ENCODE measurements around the gene HSPG2. TPM values are rescaled to one million over a fixed set of nuclear protein-coding genes. Genes with fewer than 3 reads are reported as not detected.

Gene HSPG2
- total and polyA plus RNA-seq, 2 of the 13 experiments (the other 11 are each of a cell fraction or from before 2014, with no cell fraction given): 9.1 to 13.1 TPM

DNA sequence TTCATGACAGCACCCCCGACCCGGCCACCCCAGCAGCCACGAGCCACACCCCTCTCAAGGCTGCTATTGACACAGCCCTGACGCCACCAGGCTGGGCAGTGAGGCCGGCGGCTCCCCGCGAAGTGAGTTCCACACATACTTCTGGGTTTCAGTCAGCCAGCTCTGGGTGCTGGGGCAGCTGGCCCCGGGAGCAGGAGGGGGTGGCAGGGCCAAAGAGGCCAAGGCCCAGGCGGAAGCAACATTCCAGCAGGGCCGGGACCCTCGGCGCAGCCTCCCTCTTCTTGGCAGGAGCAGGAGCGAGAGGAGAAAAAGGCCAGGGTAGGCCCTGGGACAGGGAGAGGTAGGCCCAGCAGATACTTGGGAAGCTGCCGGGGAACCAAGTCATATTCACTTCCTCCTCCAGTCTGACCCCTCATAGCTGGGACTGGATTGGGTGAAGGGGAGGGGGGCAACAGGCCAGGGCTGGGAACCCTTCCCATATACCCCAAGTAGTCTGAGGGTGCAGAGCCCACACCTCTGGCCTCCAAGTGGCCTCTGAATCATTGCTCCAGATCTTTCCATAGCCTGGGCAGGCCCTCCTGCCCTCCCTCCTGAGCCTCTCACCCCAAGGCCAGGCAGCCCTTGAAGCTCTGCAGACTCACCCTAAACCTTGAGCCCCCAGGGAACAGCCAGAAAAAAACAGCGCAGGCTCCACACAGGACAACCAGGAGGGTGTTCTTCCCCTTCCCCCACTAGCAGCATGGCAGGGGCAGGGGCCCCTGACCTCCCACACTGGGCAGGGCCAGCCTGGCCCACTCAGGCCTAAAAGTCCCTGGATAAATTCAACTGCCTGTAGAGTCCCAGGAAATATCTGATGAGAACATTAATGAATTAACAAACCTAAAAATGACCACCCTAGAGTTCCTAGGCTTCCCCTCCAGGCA lies 5.7 kb downstream of the HSPG2 start (continued):
- TF ChIP-seq, protein P1, sequence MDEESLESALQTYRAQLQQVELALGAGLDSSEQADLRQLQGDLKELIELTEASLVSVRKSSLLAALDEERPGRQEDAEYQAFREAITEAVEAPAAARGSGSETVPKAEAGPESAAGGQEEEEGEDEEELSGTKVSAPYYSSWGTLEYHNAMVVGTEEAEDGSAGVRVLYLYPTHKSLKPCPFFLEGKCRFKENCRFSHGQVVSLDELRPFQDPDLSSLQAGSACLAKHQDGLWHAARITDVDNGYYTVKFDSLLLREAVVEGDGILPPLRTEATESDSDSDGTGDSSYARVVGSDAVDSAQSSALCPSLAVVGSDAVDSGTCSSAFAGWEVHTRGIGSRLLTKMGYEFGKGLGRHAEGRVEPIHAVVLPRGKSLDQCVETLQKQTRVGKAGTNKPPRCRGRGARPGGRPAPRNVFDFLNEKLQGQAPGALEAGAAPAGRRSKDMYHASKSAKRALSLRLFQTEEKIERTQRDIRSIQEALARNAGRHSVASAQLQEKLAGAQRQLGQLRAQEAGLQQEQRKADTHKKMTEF (CRISPR knock-in tag; IDR thresholded peaks at IDR 0.05): peak; percentile 32; the same call in 1 of the 2 replicates
- TF ChIP-seq POLR2A (IDR thresholded peaks at IDR 0.05; ENCODE audit: insufficient read depth in 1 of 2, low read depth in 2 of 2, low read length in 2 of 2) (peak in 1 of 2 experiments; percentile 24; a peak in 1 of 4 replicates), SMAD9 (CRISPR knock-in tag; IDR thresholded peaks at IDR 0.05) (no peak), SYNCRIP (IDR thresholded peaks at IDR 0.05; ENCODE audit: insufficient read depth, low read depth, low read length) (no peak), ZNF7 (CRISPR knock-in tag; IDR thresholded peaks at IDR 0.05) (no peak), ETV5 (CRISPR knock-in tag; IDR thresholded peaks at IDR 0.05; ENCODE audit: borderline replicate concordance) (peak; percentile 89), FOXM1 (CRISPR knock-in tag; IDR thresholded peaks at IDR 0.05) (no peak), SIX4 (CRISPR knock-in tag; IDR thresholded peaks at IDR 0.05) (no peak), SUZ12 (IDR thresholded peaks at IDR 0.05; ENCODE audit: low read depth, low read length) (no peak), IRF9 (CRISPR knock-in tag; IDR thresholded peaks at IDR 0.05; ENCODE audit: borderline replicate concordance) (no peak), MXI1 (IDR thresholded peaks at IDR 0.05; ENCODE audit: borderline replicate concordance, low read depth, low read length) (peak; percentile 15; the same call in 1 of the 3 replicates), CC2D1A (CRISPR knock-in tag; IDR thresholded peaks at IDR 0.05) (no peak), SMARCE1 (IDR thresholded peaks at IDR 0.05; ENCODE audit: borderline replicate concordance) (no peak), ZNF282 (IDR thresholded peaks at IDR 0.05; ENCODE audit: partially characterized antibody) (no peak), ZNF333 (CRISPR knock-in tag; IDR thresholded peaks at IDR 0.05; ENCODE audit: borderline replicate concordance) (no peak), SALL1 (CRISPR knock-in tag; IDR thresholded peaks at IDR 0.05) (peak; percentile 79), MEIS1 (CRISPR knock-in tag; IDR thresholded peaks at IDR 0.05; ENCODE audit: borderline replicate concordance) (no peak), TEAD3 (CRISPR knock-in tag; optimal IDR thresholded peaks at IDR 0.05; ENCODE audit: borderline replicate concordance) (peak; percentile 98), BHLHE40 (IDR thresholded peaks at IDR 0.05; ENCODE audit: low read length) (peak; percentile 5; the same call in 1 of the 2 replicates), CENPX (CRISPR knock-in tag; IDR thresholded peaks at IDR 0.05) (no peak), TEF (CRISPR knock-in tag; IDR thresholded peaks at IDR 0.05) (no peak), MEF2D (CRISPR knock-in tag; IDR thresholded peaks at IDR 0.05) (peak; percentile 44; the same call in 1 of the 2 replicates), CREBL2 (CRISPR knock-in tag; IDR thresholded peaks at IDR 0.05; ENCODE audit: borderline replicate concordance) (no peak), ZNF264 (CRISPR knock-in tag; IDR thresholded peaks at IDR 0.05) (no peak), HOXD1 (CRISPR knock-in tag; IDR thresholded peaks at IDR 0.05) (0 out of 2 replicates have a peak, but pooled peaks have one; percentile 15), MEIS2 (CRISPR knock-in tag; IDR thresholded peaks at IDR 0.05) (peak; percentile 34; the same call in 1 of the 2 replicates)
- TF ChIP-seq, protein P2, sequence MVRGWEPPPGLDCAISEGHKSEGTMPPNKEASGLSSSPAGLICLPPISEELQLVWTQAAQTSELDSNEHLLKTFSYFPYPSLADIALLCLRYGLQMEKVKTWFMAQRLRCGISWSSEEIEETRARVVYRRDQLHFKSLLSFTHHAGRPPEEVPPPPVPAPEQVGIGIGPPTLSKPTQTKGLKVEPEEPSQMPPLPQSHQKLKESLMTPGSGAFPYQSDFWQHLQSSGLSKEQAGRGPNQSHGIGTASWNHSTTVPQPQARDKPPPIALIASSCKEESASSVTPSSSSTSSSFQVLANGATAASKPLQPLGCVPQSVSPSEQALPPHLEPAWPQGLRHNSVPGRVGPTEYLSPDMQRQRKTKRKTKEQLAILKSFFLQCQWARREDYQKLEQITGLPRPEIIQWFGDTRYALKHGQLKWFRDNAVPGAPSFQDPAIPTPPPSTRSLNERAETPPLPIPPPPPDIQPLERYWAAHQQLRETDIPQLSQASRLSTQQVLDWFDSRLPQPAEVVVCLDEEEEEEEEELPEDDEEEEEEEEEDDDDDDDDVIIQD (CRISPR knock-in tag; IDR thresholded peaks at IDR 0.05; ENCODE audit: low read depth): peak; percentile 54; the same call in 1 of the 2 replicates
